GM12891 (cell line): ENCODE measurements around the gene TAS1R3.

Experiments
- POLR2A ChIP-seq: IDR thresholded peaks from 2 replicates; pipeline ENCODE4 v1.6.1; 2011; ENCODE audit warnings: low read depth, low read length, control low read depth
- POLR2AphosphoS5 ChIP-seq: IDR thresholded peaks from 2 replicates; pipeline ENCODE4 v1.6.1; 2011; ENCODE audit warnings: low read depth, low read length, control low read depth

GRCh38 chr1:1298861-1299685 lies 32.0 kb upstream of the TAS1R3 start:
- TF ChIP-seq POLR2AphosphoS5 (no peak), POLR2A (no peak)
